Endothelial cell of umbilical vein (primary cell): ENCODE measurements around the gene TLR1. TPM values are rescaled to one million over a fixed set of nuclear protein-coding genes. Genes with fewer than 3 reads are reported as not detected.

Source experiments
- BruUV-seq: library from RNA; stranded (reverse); fragments of 400-500 nt; replicated peaks from 2 replicates; lab custom pipeline; 2021; lab: Mats Ljungman, UMichigan
- CTCF ChIA-PET: fragments of 300-600, 350-600 bp; sonication (Branson Sonifier 250); formaldehyde crosslinking; loops from one replicate; lab custom pipeline; 2021; ENCODE audit warnings: antibody characterized with exemption, inconsistent platforms; lab: Charles Lee
- POLR2A ChIA-PET: fragments of 300-600, 350-600 bp; sonication (Branson Sonifier 250); formaldehyde crosslinking; loops from one replicate; lab custom pipeline; 2021; ENCODE audit warnings: antibody characterized with exemption, inconsistent platforms; lab: Charles Lee
- DNase-seq: peaks from one replicate; pipeline ENCODE4 v3.0.0-alpha.2; 2011; ENCODE audit warnings: low read depth, low spot score
- FAIRE-seq: peaks from 2 replicates; lab custom pipeline; 2011; peaks lifted over from hg19 to GRCh38; lab: Jason Lieb, UNC
- H2AFZ ChIP-seq: 2 replicates; pipeline ENCODE4 v1.6.0; 2012; ENCODE audit warnings: low read depth, low read length, control low read depth, inconsistent platforms
- H3K27ac ChIP-seq: 2 replicates; pipeline ENCODE4 v1.5.1; 2011; ENCODE audit warnings: low read depth, mild to moderate bottlenecking, control low read depth, low read length, moderate library complexity; ENCODE audit not compliant: insufficient read depth
- H3K27me3 ChIP-seq, 2 experiments: 2 replicates each; pipeline versions ENCODE4 v1.6.0 to v1.6.1; 2011; ENCODE audit warnings: low read length in 2 of 2, mixed read lengths in 1 of 2; ENCODE audit not compliant: control insufficient read depth in 2 of 2, insufficient read depth in 2 of 2
- H3K36me3 ChIP-seq, 2 experiments: 2 replicates in 1 of 2; 3 replicates in 1 of 2; pipeline ENCODE4 v1.5.1; 2011; ENCODE audit warnings: low read length in 2 of 2, mild to moderate bottlenecking in 1 of 2, moderate library complexity in 1 of 2; ENCODE audit not compliant: control insufficient read depth in 2 of 2, insufficient read depth in 2 of 2; ENCODE audit errors: extremely low read depth in 1 of 2
- H3K4me1 ChIP-seq: 3 replicates; pipeline ENCODE4 v1.5.1; 2011; ENCODE audit warnings: mild to moderate bottlenecking, low read length; ENCODE audit not compliant: control insufficient read depth, insufficient read depth; ENCODE audit errors: extremely low read depth
- H3K4me2 ChIP-seq: 2 replicates; pipeline ENCODE4 v1.6.1; 2011; ENCODE audit warnings: low read length, control low read depth, mixed read lengths; ENCODE audit not compliant: insufficient read depth
- H3K4me3 ChIP-seq, 3 experiments: fragments of 200-600 bp in 1 of 3; sonication (generic), shearing (Covaris generic) in 1 of 3; replicated peaks in 1 of 3; 2 replicates each; pipeline ENCODE4 v1.5.1; 2011 to 2016; ENCODE audit warnings: control low read depth in 3 of 3, low read length in 3 of 3, mild to moderate bottlenecking in 2 of 3, inconsistent platforms in 1 of 3, low read depth in 1 of 3, moderate library complexity in 1 of 3; ENCODE audit not compliant: insufficient read depth in 1 of 3
- H3K79me2 ChIP-seq: 2 replicates; pipeline ENCODE4 v1.6.0; 2012; ENCODE audit warnings: low read length, inconsistent platforms; ENCODE audit not compliant: control insufficient read depth, insufficient read depth
- H3K9ac ChIP-seq: replicated peaks from 2 replicates; pipeline ENCODE3; 2011; ENCODE audit warnings: low read length, control low read depth; ENCODE audit not compliant: insufficient read depth; ENCODE audit errors: extremely low read depth
- H3K9me1 ChIP-seq: replicated peaks from 3 replicates; pipeline ENCODE4 v1.6.0; 2011; ENCODE audit warnings: mild to moderate bottlenecking, low read length; ENCODE audit not compliant: control insufficient read depth, insufficient read depth; ENCODE audit errors: extremely low read depth
- H3K9me3 ChIP-seq: replicated peaks from 2 replicates; pipeline ENCODE4 v1.5.1; 2012; ENCODE audit warnings: low read length, inconsistent platforms; ENCODE audit not compliant: control insufficient read depth, insufficient read depth
- H4K20me1 ChIP-seq: replicated peaks from 2 replicates; pipeline ENCODE3; 2011; ENCODE audit warnings: mild to moderate bottlenecking, low read length; ENCODE audit not compliant: control insufficient read depth, insufficient read depth; ENCODE audit errors: extremely low read depth
- EZH2 ChIP-seq: IDR thresholded peaks from 2 replicates; pipeline ENCODE4 v1.6.1; 2012; ENCODE audit warnings: borderline replicate concordance, low read depth, mild to moderate bottlenecking, moderate library complexity, low read length, inconsistent platforms; ENCODE audit not compliant: severe bottlenecking
- FOS ChIP-seq: IDR thresholded peaks from 2 replicates; pipeline ENCODE4 v1.6.1; 2011; ENCODE audit warnings: mild to moderate bottlenecking, low read length, moderate library complexity, borderline replicate concordance; ENCODE audit not compliant: insufficient read depth
- GATA2 ChIP-seq: IDR thresholded peaks from 2 replicates; pipeline ENCODE4 v1.7.0; 2011; ENCODE audit warnings: low read depth, mild to moderate bottlenecking, moderate library complexity, mixed read lengths, low read length; ENCODE audit not compliant: insufficient read length, insufficient read depth
- JUN ChIP-seq: IDR thresholded peaks from 2 replicates; pipeline ENCODE4 v1.6.1; 2011; ENCODE audit warnings: borderline replicate concordance, low read depth; ENCODE audit not compliant: insufficient read length, insufficient read depth
- MYC ChIP-seq: IDR thresholded peaks from one replicate; pipeline ENCODE4 v1.6.1; 2011; ENCODE audit warnings: mild to moderate bottlenecking, low read depth, low read length
- POLR2A ChIP-seq: IDR thresholded peaks from 2 replicates; pipeline ENCODE4 v1.6.1; 2012; ENCODE audit warnings: low read depth, mild to moderate bottlenecking, control low read depth, low read length
- POLR2AphosphoS5 ChIP-seq: IDR thresholded peaks from 2 replicates; pipeline ENCODE4 v1.6.1; 2012; ENCODE audit warnings: low read depth, mild to moderate bottlenecking, control low read depth, low read length, moderate library complexity; ENCODE audit not compliant: insufficient read depth
- dilution Hi-C: fragments of 300-500 bp; cut with MboI; formaldehyde crosslinking; loops from one replicate; pipeline ENCODE4 v1.15.0; 2019; ENCODE audit warnings: low sequenced_read_pairs; ENCODE audit not compliant: extremely low pct_ligation_motif_present
- intact Hi-C: fragments of 100-400 bp; cut with micrococcal nuclease; formaldehyde crosslinking; loops from one replicate; pipeline ENCODE4 v1.10.0; 2022
- polyA plus RNA-seq, 4 experiments: library from polyadenylated mRNA; depleted of rRNA in 3 of 4; stranded (reverse) in 3 of 4; unstranded in 1 of 4; fragments of >200 nt; gene quantifications; 2 replicates each; pipeline versions ENCODE4 v1.2.1 to v1.2.3, GENCODE V29; 2011 to 2012; ENCODE audit warnings: missing spikeins in 1 of 4
- total RNA-seq: library from RNA; stranded (reverse); gene quantifications from 2 replicates; pipeline ENCODE4 v1.2.3, GENCODE V29; 2021
- TF ChIP-seq, protein P1 (sequence below), 2 donors: IDR thresholded peaks; 1 replicate in 1 of 2; 2 replicates in 1 of 2; pipeline ENCODE4 v1.5.1; 2011; ENCODE audit warnings: low read length in 2 of 2, mild to moderate bottlenecking in 2 of 2, moderate library complexity in 2 of 2, control low read depth in 1 of 2, inconsistent platforms in 1 of 2, low read depth in 1 of 2; ENCODE audit not compliant: insufficient read depth in 1 of 2; ENCODE audit errors: extremely low read depth in 1 of 2
- TF ChIP-seq, protein P2 (sequence below): IDR thresholded peaks from 2 replicates; pipeline ENCODE4 v1.6.1; 2011; ENCODE audit not compliant: insufficient read depth, insufficient read length

Gene TLR1
- total and polyA plus RNA-seq, 2 donors (not counting 3 experiments of a cell fraction or from before 2014, with no cell fraction given) = 0.81 to 2.7 TPM

DNA sequence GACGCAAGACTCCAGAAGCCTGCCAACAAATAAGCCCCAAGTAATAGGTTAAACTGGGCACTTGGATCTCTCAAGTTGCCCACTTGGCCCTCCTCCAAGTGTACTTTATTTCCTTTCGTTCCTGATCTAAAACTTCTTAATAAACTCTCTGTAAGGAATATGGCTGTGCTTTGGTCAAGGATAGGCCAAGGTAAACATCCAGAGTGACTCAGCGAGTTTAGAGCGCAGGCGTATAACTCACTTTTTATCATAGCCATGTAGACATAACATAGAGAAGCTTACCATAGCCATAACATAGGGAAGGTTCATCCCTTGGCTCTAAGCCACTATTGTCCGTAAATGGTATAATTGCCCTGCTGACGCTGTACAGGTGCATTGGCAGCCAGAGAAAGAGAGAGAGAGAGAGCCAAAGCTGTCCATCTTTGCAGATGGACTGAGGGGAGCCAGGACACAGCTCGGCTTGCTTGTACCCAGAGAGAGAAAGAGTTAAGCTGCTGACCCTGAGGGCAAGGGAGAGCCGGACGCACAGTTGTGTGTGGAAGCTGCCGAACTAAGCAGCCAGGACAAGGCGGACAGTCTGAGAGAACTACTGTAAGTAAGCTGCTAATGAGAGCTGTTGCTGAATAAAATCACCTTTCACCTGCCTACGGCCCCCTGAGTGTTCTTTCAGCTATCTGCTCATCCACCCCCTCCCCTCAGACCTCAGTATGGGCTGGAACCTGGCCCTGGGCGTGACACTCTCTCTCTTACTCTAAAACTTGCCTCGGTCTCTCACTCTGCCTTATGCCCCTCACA, 1.8 kb downstream of the TLR1 start:
- no TSS peak for BruUV-seq
- FAIRE-seq (no peak), DNase-seq (no peak)
- Histone ChIP-seq H3K36me3 (no peaks in the 10 kb centered on the region), H3K4me1 (peaks cover 19% of the 10 kb centered on the region), H3K27ac (no peak overlapping the region), H3K4me3 (no peak overlapping the region), H3K27me3 (no peaks in the 10 kb centered on the region), H3K79me2 (no peaks in the 10 kb centered on the region), H3K9ac (no peak overlapping the region), H3K9me3 (no peaks in the 10 kb centered on the region), H3K4me2 (no peak overlapping the region), H4K20me1 (no peaks in the 10 kb centered on the region), H3K9me1 (no peaks in the 10 kb centered on the region), H2AFZ (no peak overlapping the region)
- intact Hi-C loops = no loop called here
- TF ChIP-seq FOS = no peak
- TF ChIP-seq POLR2AphosphoS5 = no peak
- TF ChIP-seq MYC = no peak
- TF ChIP-seq, protein P1, sequence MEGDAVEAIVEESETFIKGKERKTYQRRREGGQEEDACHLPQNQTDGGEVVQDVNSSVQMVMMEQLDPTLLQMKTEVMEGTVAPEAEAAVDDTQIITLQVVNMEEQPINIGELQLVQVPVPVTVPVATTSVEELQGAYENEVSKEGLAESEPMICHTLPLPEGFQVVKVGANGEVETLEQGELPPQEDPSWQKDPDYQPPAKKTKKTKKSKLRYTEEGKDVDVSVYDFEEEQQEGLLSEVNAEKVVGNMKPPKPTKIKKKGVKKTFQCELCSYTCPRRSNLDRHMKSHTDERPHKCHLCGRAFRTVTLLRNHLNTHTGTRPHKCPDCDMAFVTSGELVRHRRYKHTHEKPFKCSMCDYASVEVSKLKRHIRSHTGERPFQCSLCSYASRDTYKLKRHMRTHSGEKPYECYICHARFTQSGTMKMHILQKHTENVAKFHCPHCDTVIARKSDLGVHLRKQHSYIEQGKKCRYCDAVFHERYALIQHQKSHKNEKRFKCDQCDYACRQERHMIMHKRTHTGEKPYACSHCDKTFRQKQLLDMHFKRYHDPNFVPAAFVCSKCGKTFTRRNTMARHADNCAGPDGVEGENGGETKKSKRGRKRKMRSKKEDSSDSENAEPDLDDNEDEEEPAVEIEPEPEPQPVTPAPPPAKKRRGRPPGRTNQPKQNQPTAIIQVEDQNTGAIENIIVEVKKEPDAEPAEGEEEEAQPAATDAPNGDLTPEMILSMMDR (IDR thresholded peaks at IDR 0.05; ENCODE audit: extremely low read depth in 1 of 2, insufficient read depth in 1 of 2, low read depth in 1 of 2, low read length in 2 of 2) = no peak
- no peak for TF ChIP-seq GATA2
- no peak for TF ChIP-seq EZH2
- TF ChIP-seq, protein P2, sequence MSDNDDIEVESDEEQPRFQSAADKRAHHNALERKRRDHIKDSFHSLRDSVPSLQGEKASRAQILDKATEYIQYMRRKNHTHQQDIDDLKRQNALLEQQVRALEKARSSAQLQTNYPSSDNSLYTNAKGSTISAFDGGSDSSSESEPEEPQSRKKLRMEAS = no peak
- TF ChIP-seq JUN = no peak
- TF ChIP-seq POLR2A = no peak
- dilution Hi-C loops = no loop called here
- ChIA-PET POLR2A (no interaction called here), CTCF (interaction anchor here (1.2 to 4.6 kb wide), 6 partner anchors 10 to 623 kb away, joined by 3 to 31 read pairs (median 6); partner anchors contain the start of gene TLR10)
